AG09309 (cell line): ENCODE data around the gene TANC1.
A peak's percentile ranks its signal among the peaks of the same experiment; 100 is the strongest.

Source experiments
- DNase-seq: peaks from one replicate; pipeline ENCODE4 v3.0.0-alpha.2; 2010; ENCODE audit warnings: low read depth
- H3K4me3 ChIP-seq: 2 replicates; pipeline ENCODE4 v1.5.1; 2011; ENCODE audit warnings: mild to moderate bottlenecking, low read depth, low read length, moderate library complexity; ENCODE audit not compliant: control insufficient read depth
- TF ChIP-seq, protein P1 (sequence below): IDR thresholded peaks from 2 replicates; pipeline ENCODE4 v1.5.1; 2011; ENCODE audit warnings: mild to moderate bottlenecking, low read depth, low read length, inconsistent platforms; ENCODE audit not compliant: insufficient read depth, control insufficient read depth; ENCODE audit errors: missing control alignments

The TANC1 gene

DNA sequence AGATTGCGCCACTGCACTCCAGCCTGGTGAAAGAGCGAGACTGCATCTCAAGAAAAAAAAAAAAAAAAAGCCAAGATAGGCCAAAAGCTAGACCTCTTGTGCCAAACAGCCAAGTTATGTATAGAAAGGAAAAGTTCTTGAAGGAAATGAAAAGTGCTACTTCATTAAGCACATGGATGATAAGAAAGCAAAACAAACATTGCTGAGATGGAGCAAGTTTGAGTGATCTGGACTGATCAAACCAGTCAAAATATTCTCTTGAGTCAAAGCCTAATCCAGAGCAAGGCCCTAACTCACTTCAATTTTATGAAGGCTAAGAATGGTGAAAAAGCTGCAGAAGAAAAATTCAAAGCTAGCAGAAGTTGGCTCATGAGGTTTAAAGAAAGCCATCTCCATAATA, 28.1 kb upstream of the TANC1 start:
- DNase-seq: no peak

DNA sequence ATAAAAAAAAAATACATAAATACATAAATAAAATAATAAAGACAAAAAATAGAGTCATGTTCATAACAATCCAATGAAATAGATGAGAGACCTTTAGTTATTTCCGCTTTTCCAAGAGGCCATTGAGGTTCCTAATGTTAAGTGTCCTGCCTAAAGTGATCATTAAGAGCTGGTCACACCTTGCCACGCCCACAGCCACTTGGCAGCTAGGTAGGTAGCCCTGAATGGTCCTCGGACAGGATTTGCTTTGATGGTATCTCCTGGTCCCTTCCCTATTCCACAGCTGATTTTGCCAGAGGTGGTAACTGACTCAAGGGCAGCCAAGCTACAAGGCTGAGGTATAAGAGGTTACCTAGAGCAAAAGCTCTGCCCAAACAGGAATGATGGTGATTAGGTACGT, 24.5 kb upstream of the TANC1 start:
- TF ChIP-seq, protein P1, sequence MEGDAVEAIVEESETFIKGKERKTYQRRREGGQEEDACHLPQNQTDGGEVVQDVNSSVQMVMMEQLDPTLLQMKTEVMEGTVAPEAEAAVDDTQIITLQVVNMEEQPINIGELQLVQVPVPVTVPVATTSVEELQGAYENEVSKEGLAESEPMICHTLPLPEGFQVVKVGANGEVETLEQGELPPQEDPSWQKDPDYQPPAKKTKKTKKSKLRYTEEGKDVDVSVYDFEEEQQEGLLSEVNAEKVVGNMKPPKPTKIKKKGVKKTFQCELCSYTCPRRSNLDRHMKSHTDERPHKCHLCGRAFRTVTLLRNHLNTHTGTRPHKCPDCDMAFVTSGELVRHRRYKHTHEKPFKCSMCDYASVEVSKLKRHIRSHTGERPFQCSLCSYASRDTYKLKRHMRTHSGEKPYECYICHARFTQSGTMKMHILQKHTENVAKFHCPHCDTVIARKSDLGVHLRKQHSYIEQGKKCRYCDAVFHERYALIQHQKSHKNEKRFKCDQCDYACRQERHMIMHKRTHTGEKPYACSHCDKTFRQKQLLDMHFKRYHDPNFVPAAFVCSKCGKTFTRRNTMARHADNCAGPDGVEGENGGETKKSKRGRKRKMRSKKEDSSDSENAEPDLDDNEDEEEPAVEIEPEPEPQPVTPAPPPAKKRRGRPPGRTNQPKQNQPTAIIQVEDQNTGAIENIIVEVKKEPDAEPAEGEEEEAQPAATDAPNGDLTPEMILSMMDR: no peak
- DNase-seq: no peak
- no peak overlapping the region for H3K4me3 ChIP-seq

More for the DNA sequence above, 28.1 kb upstream of the TANC1 start:
- TF ChIP-seq, protein P1: no peak
- no peak overlapping the region for H3K4me3 ChIP-seq

DNA sequence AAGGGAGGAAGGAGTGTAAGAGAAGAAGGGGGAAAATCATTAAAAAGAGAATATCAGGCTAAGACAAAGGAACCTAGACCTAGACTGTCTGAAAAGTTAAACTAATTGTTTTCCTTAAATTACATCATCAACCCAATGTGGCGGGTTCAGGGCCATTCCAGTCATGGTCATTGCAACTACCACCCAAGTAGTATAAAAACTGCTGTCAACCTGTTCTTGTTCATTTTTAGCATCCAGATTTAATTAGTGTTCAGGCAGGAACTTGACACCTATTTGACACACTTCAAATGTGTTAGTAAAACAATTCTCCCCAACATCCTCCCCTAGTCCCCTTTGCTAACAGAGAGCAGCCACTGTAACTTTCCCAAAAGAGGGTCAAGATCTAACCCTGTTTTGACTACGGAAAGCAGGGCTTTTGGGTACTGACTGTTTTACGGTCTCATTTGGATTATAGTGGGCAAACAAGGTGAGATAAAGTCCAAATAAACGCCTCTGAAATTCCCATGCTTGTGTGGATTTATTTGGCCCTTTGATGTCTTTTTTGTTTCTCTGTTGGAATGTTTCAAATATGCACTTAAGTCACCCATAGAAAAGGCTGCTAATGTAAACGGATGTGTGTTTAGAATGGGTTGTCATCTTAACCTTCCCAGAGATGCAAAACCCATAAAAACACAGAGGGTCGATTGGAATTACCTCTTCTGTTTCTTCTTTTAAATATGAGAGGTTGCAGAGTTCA, 19.3 kb upstream of the TANC1 start:
- TF ChIP-seq, protein P1: no peak
- no peak overlapping the region for H3K4me3 ChIP-seq
- DNase-seq: no peak

DNA sequence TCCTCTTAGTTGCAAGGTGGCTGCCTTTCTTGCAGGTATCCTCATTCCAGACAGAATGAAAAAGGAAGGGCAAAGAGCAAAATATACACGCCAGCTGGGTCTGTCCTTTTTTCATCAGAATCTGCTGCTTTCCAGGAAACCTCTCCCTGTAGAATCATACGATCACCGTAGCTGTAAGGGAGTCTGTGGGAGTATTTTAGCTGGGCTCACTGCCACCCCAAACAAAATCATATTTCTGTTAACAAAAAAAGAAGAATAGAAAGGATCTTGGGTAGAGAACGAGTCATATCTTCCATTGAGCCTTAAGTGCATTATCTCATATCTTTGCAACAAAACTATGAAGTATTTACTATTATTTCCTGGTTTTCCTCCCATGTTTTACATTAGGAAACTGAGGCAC, 15.0 kb upstream of the TANC1 start:
- TF ChIP-seq, protein P1: no peak
- no peak overlapping the region for H3K4me3 ChIP-seq
- no peak for DNase-seq

DNA sequence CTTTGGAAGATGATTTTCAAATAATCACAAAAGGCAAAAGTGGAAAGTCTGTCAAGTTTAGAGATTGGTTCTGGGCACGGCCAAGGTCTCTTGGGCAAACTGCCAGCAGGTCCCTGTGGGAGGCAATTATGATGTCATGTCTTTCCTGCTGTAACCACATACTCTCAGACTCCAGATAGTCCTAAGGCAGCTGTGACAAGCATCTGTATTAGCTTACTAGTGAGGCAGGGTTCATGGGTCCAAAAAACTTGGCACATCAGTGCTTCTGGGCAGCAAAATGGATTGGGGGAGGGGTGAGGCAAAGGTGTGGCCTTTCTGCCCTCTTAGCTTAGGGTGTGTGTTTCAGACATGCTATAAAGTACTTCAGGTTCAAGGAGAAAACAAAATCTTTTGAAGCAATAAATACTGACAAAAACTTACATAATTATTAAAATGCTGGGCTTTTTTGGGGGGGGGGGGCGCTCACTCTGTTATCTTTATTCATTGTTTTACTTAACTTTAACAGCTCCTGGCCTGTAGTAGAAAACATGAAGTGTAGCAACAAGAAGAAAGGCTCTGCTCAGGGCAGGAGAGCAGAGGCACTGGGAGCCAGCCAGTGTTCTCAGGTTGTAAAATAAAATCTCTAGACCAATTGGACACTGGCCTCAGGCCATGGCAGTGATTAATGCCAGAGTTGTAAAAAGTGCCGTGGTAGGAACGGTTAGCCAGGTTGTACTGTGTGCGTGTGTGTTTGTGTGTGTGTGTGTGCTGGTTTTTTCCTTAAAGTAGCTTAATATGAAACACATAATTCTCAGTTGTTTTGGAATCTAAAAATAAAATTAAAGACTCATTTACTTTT, 14.3 kb upstream of the TANC1 start:
- TF ChIP-seq, protein P1: no peak
- DNase-seq: peak; percentile 79
- no peak overlapping the region for H3K4me3 ChIP-seq

DNA sequence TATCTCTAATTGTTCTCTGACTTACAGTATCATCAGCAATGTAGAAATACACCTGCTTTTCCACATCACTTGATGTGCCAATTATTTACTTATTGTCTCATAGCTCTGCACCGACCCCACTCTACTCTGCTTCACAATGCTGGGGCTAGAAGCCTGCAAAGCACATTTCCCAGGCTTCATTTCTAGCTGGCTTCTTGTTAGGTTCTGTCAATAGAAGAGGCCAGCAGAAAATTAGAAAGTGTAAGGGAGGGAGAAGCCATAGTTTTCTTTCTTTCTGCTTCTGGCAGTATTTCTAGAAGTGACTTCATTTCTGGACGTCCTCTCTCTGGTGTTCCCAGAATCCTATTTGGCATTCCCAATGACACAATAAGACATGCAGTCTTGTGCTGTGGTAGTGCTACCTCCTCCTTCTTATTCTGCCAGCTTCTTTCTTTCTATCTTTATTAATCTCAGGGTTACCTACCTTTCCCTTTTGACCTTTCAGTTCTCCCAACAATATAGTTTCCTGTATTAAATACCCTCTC, 12.5 kb upstream of the TANC1 start:
- no peak for DNase-seq
- TF ChIP-seq, protein P1: no peak
- H3K4me3 ChIP-seq: no peak overlapping the region
